Activated CD4-positive, alpha-beta T cell treated with anti-CD3 and anti-CD28 coated beads for 36 hours (primary cell): Measurements from ENCODE around the gene SORCS2. TPM values are rescaled to one million over a fixed set of nuclear protein-coding genes. Genes with fewer than 3 reads are reported as not detected.

ENCODE experiments used
- ATAC-seq: fragments of 200-7000 bp; cut with Tn5 transposase; one replicate; pipeline ENCODE4 v1.10.0; 2021; ENCODE audit warnings: mild to moderate bottlenecking, moderate library complexity
- CTCF ChIA-PET: fragments of 350-600 bp; sonication (Branson Sonifier 250); formaldehyde crosslinking; loops from one replicate; lab custom pipeline; 2021; ENCODE audit warnings: antibody characterized with exemption; lab: Charles Lee
- POLR2A ChIA-PET: fragments of 350-600 bp; sonication (Branson Sonifier 250); formaldehyde crosslinking; loops from one replicate; lab custom pipeline; 2021; ENCODE audit warnings: antibody characterized with exemption, inconsistent platforms; lab: Charles Lee
- DNase-seq: peaks from one replicate; pipeline ENCODE4 v3.0.0-alpha.2; 2020
- H3K27ac Mint-ChIP-seq: one replicate; pipeline ENCODE4 v1.8.0; 2021; ENCODE audit warnings: mixed read lengths
- H3K27me3 Mint-ChIP-seq: one replicate; pipeline ENCODE4 v1.8.0; 2021; ENCODE audit warnings: mixed read lengths
- H3K36me3 Mint-ChIP-seq: one replicate; pipeline ENCODE4 v1.8.0; 2021; ENCODE audit warnings: low read depth, mixed read lengths
- H3K4me1 Mint-ChIP-seq: one replicate; pipeline ENCODE4 v1.8.0; 2021; ENCODE audit warnings: mixed read lengths
- H3K4me3 Mint-ChIP-seq: one replicate; pipeline ENCODE4 v1.8.0; 2021; ENCODE audit warnings: mild to moderate bottlenecking, moderate library complexity, mixed read lengths
- H3K9me3 Mint-ChIP-seq: one replicate; pipeline ENCODE4 v1.8.0; 2021; ENCODE audit warnings: low read depth, mixed read lengths
- intact Hi-C, 2 experiments: fragments of 100-400 bp; cut with DNase I in 1 of 2; cut with micrococcal nuclease in 1 of 2; formaldehyde crosslinking; loops; one replicate each; pipeline versions ENCODE4 v1.14.2 to v1.15.1; 2022 to 2024; cut with DNase I, micrococcal nuclease
- total RNA-seq, 2 experiments: library from RNA; stranded (reverse); gene quantifications; one replicate each; pipeline ENCODE4 v1.2.3, GENCODE V29; 2021

Gene SORCS2
- total RNA-seq, 2 experiments from 2014 or later: 0.04 TPM; not detected in 1

DNA sequence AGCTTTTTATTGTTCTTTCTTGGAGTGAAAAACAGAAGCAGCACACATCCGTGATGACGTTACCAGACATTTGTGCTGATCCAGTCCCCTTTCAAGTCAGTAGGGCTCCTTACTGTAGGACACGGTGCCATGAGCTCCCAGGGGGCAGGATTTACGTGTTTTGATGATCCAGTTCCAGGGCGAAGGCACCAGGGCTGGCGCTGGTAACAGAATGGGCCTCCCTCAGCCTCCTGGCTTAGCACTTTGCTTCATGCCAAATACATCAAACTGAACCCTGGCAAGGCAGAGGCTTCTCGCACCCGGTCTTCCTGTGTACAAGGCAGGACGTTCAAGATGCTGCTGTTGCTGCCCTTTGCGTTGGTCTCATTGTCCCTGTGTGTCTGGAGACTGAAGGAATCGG, 309.0 kb downstream of the SORCS2 start:
- Mint-ChIP-seq H3K27ac (no peak overlapping the region), H3K36me3 (no peaks in the 10 kb centered on the region), H3K4me3 (no peak overlapping the region), H3K27me3 (peaks cover 2% of the 10 kb centered on the region), H3K4me1 (no peaks in the 10 kb centered on the region), H3K9me3 (no peaks in the 10 kb centered on the region)
- ATAC-seq: no peak
- no peak for DNase-seq
- POLR2A ChIA-PET: no interaction called here
- CTCF ChIA-PET: interaction anchor here (0.7 kb wide), 1 partner anchor 1047 kb away, joined by 3 read pairs; no protein-coding TSS in a partner anchor
- intact Hi-C loops: loop anchor here in 1 of 2 experiments (10.0 kb wide), 1 partner anchor 213 kb away; no protein-coding TSS in a partner anchor

DNA sequence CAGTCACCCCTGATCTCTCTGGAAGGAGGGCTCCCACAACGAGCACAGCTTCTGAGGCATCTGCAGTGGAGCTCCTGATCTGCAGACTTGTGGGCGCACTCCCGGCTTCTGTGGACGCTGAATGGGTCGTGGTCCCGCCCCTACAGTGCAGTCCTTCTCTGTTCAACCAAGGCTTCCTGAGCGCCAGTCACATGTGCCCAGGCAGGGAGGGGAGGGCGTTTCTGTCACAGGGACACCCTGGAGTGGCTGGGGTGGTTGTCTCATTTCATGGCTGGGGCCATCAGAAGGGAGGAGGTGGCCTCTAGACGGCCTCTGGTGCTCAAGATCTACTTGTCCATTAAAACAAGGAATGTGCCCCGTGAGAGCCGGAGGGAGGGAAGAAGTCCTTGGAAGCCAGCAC, 309.5 kb downstream of the SORCS2 start:
- CTCF ChIA-PET: interaction anchor here (0.7 kb wide), 1 partner anchor 1046 kb away, joined by 3 read pairs; no protein-coding TSS in a partner anchor
- no peak overlapping the region for H3K4me3 Mint-ChIP-seq
- no peak overlapping the region for H3K27ac Mint-ChIP-seq
- no peaks in the 10 kb centered on the region for H3K9me3 Mint-ChIP-seq
- POLR2A ChIA-PET: no interaction called here
- peaks cover 6% of the 10 kb centered on the region for H3K27me3 Mint-ChIP-seq
- DNase-seq (no peak), ATAC-seq (no peak)
- H3K4me1 Mint-ChIP-seq: no peaks in the 10 kb centered on the region
- H3K36me3 Mint-ChIP-seq: no peaks in the 10 kb centered on the region
- intact Hi-C loops: loop anchor here in 1 of 2 experiments (10.0 kb wide), 1 partner anchor 213 kb away; no protein-coding TSS in a partner anchor

DNA sequence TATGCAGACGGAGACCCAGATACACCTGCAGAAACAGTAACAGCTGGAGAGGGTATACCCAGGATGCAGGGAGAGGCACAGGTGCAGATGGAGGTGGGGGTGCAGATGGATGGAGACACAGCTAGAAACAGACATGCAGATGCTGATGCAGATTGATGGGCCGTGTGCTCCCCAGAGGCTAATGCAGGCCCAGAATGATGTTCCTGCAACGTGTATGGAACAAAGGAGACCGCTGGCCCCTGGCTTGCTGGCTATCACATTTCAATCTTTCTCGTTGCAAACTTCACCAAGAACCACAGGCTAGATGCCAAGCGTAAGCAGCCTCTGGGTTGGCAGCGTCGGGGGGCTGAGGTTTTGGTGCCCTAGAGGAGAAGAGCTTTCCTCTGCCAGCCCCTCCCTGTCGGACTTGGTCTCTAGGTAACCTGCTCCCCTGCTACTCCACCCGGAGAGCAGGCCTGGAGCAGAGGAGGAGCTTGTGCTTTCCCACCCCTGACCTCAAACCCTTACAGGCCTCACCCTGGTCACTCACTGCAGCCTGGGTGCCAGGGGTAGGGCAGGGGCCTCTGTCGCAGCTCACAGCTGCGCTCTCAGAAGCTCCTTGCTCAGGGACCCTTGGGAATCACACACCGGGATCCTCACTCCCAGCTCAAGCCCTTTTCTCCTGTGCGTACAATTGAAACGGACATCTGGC, 311.4 kb downstream of the SORCS2 start:
- H3K4me1 Mint-ChIP-seq: no peaks in the 10 kb centered on the region
- DNase-seq (no peak), ATAC-seq (no peak)
- intact Hi-C loops: loop anchor here in 1 of 2 experiments (10.0 kb wide), 1 partner anchor 211 kb away; no protein-coding TSS in a partner anchor
- no peaks in the 10 kb centered on the region for H3K36me3 Mint-ChIP-seq
- POLR2A ChIA-PET: no interaction called here
- no peak overlapping the region for H3K27ac Mint-ChIP-seq
- CTCF ChIA-PET: interaction anchor here (1.1 kb wide), 1 partner anchor 168 kb away, joined by 3 read pairs; no protein-coding TSS in a partner anchor
- H3K4me3 Mint-ChIP-seq: no peak overlapping the region
- no peaks in the 10 kb centered on the region for H3K9me3 Mint-ChIP-seq
- H3K27me3 Mint-ChIP-seq: peaks cover 10% of the 10 kb centered on the region

DNA sequence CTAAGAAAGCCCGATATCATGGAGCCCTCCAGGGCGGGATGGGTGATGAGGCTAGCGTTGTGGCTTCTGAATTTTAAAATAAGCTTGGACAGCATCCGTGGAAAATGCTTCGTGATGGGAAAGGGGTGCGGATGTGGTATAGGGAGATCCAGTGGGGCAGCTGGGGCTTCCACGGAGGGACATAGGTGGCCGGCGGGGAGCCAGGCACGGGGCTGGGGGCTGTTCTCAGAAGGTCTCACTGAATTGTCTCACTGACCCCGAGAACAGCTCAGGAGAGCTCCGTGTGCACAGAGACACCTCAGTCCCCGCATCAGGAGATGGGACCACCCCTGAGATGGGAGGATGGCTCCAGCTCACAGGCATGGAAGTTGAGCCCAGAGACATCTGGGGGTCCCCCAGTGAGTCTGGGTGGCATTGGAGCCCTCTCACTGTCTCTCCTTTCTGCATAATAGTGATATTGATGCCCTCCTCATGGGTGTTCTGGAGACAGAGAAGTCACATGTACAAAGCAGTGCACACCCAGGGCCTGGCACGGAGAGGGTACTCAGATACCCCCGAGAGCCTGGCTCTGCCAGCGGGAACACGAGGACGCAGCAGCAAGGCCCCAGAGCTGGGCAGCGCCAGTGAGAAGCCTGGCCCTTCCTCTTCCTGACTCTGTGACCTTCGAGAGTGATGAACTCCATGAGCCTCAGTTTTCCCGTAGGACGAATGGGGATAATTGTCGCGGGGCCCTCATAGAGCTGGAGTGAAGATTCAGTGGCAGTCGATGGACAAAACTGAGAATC, 313.0 kb downstream of the SORCS2 start:
- H3K27ac Mint-ChIP-seq: no peak overlapping the region
- ATAC-seq: no peak
- POLR2A ChIA-PET: no interaction called here

DNA sequence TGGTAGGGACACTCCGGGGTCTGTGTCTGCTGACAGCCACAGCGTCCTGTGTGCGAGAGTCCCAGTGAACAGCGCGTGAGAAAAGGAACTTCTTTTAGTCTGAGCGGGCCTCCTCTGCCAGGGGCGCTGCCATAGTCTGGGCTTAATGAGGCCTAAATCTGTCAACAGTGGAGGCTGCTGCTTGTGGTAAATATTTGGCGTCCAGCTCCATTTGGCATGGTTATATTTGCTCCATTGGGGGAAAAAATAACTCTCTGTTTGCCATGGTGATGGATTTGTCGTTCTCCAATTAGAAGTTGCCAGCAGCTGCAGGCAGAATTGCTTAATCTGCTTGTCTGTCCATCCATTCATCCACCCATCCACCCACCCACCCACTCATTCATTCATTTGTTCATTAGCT, 313.8 kb downstream of the SORCS2 start:
- Mint-ChIP-seq H3K36me3 (no peaks in the 10 kb centered on the region), H3K27me3 (peaks cover 12% of the 10 kb centered on the region), H3K4me3 (no peak overlapping the region), H3K27ac (no peak overlapping the region), H3K9me3 (no peaks in the 10 kb centered on the region), H3K4me1 (no peaks in the 10 kb centered on the region)
- POLR2A ChIA-PET: no interaction called here
- intact Hi-C loops: loop anchor here in 1 of 2 experiments (10.0 kb wide), 1 partner anchor 209 kb away; no protein-coding TSS in a partner anchor
- DNase-seq: no peak
- no peak for ATAC-seq
- CTCF ChIA-PET: interaction anchor here (0.6 kb wide), 1 partner anchor 146 kb away, joined by 3 read pairs; no protein-coding TSS in a partner anchor

More for the DNA sequence above, 313.0 kb downstream of the SORCS2 start:
- no peaks in the 10 kb centered on the region for H3K9me3 Mint-ChIP-seq
- CTCF ChIA-PET: interaction anchor here (0.6 to 1.1 kb wide), 2 partner anchors 146 to 170 kb away, joined by 3 read pairs; no protein-coding TSS in a partner anchor
- H3K4me3 Mint-ChIP-seq: no peak overlapping the region
- peaks cover 12% of the 10 kb centered on the region for H3K27me3 Mint-ChIP-seq
- intact Hi-C loops: loop anchor here in 1 of 2 experiments (10.0 kb wide), 1 partner anchor 209 kb away; no protein-coding TSS in a partner anchor
- no peak for DNase-seq
- H3K36me3 Mint-ChIP-seq: no peaks in the 10 kb centered on the region
- no peaks in the 10 kb centered on the region for H3K4me1 Mint-ChIP-seq

DNA sequence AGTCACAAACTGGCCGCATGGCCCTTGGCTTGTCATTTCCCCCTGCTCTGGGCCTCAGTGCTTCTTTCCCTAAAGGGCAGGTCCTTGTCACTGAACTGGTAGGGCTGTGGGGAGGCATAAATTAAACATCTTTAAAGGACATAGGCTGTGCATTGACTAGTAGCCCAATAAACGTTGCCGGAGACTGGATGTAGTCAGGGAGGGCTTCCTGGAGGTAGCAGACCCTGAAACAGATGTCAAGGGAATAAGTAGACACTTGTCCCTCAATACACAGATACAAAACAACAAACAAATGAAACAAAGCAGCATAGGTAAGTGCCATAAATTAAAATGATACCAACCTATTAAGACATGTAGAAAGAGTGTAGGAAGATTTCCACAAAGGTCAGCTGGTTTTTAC, 314.2 kb downstream of the SORCS2 start:
- H3K36me3 Mint-ChIP-seq: no peaks in the 10 kb centered on the region
- H3K27ac Mint-ChIP-seq: no peak overlapping the region
- no peak for ATAC-seq

DNA sequence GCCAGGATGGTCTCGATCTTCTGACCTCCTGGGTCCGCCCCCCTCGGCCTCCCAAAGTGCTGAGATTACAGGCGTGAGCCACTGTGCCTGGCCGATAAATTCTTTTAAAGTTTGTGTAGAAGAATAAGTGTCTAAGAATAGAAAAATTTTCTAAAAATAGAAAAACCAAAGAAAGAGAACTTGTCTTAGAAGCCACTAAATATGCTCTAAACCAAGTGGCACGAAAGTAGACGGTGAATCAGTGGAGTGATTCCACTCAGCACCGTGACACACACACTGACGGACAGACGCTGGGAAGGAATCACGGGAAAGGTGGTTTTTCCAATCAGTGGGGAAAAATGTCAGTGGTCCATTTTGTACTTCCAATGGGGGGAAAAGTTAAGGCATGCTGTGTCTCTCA, 315.0 kb downstream of the SORCS2 start:
- no peaks in the 10 kb centered on the region for H3K4me1 Mint-ChIP-seq
- ChIA-PET CTCF (no interaction called here), POLR2A (no interaction called here)
- no peak overlapping the region for H3K27ac Mint-ChIP-seq
- H3K27me3 Mint-ChIP-seq: peaks cover 12% of the 10 kb centered on the region
- no peak overlapping the region for H3K4me3 Mint-ChIP-seq
- intact Hi-C loops: loop anchor here in 1 of 2 experiments (10.0 kb wide), 1 partner anchor 207 kb away; no protein-coding TSS in a partner anchor
- no peaks in the 10 kb centered on the region for H3K36me3 Mint-ChIP-seq
- ATAC-seq (no peak), DNase-seq (no peak)
- no peaks in the 10 kb centered on the region for H3K9me3 Mint-ChIP-seq

More for the DNA sequence above, 314.2 kb downstream of the SORCS2 start:
- intact Hi-C loops: loop anchor here in 1 of 2 experiments (10.0 kb wide), 1 partner anchor 208 kb away; no protein-coding TSS in a partner anchor
- ChIA-PET POLR2A (no interaction called here), CTCF (no interaction called here)
- no peak for DNase-seq
- Mint-ChIP-seq H3K27me3 (peaks cover 12% of the 10 kb centered on the region), H3K4me1 (no peaks in the 10 kb centered on the region), H3K9me3 (no peaks in the 10 kb centered on the region), H3K4me3 (no peak overlapping the region)

DNA sequence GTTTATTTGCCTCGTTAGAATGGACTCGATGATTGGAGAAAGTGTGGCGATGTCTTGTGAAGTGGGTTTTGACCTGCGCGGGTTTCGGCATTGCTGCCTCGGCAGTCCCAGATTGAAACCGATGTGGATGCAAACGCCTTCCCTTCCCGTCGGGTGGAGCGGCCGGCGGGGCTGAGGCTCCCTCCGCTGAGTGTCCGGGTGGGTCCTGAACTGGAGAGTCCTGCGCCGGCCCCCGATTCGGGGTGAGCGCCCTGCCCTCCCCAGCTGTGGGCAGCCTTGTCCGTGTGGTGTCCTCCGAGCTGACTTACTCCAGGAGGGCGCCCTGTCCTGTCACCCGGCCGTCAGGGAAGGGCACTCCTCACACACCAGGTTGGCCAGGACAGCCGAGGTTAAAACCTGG, 317.7 kb downstream of the SORCS2 start:
- Mint-ChIP-seq H3K4me1 (no peaks in the 10 kb centered on the region), H3K9me3 (no peaks in the 10 kb centered on the region), H3K27me3 (peaks cover 12% of the 10 kb centered on the region), H3K36me3 (no peaks in the 10 kb centered on the region), H3K4me3 (no peak overlapping the region), H3K27ac (no peak overlapping the region)
- CTCF ChIA-PET: no interaction called here
- DNase-seq (no peak), ATAC-seq (no peak)
- POLR2A ChIA-PET: no interaction called here
- intact Hi-C loops: no loop called here

DNA sequence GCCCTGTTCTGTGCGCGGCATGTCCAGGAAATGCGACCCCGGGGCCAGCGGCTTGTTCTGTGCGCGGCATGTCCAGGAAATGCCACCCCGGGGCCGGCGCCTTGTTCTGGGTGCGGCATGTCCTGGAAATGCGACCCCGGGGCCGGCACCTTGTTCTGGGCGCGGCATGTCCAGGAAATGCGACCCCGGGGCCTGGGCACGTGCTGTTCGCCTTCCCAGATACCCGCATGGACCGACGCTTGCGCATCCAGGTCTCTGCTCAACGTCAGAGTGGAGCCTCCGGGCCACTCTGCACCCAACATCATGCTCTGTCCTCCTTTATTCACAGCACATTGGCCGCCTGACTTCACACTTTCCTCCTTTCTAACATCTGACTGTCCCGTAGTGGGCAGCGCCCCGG, 318.2 kb downstream of the SORCS2 start:
- no peak overlapping the region for H3K4me3 Mint-ChIP-seq
- intact Hi-C loops: no loop called here
- ChIA-PET POLR2A (no interaction called here), CTCF (interaction anchor here (0.6 kb wide), 1 partner anchor 964 kb away, joined by 3 read pairs; no protein-coding TSS in a partner anchor)
- ATAC-seq (no peak), DNase-seq (no peak)
- H3K27me3 Mint-ChIP-seq: peaks cover 12% of the 10 kb centered on the region
- no peaks in the 10 kb centered on the region for H3K36me3 Mint-ChIP-seq
- no peaks in the 10 kb centered on the region for H3K4me1 Mint-ChIP-seq
- H3K27ac Mint-ChIP-seq: no peak overlapping the region
- no peaks in the 10 kb centered on the region for H3K9me3 Mint-ChIP-seq

DNA sequence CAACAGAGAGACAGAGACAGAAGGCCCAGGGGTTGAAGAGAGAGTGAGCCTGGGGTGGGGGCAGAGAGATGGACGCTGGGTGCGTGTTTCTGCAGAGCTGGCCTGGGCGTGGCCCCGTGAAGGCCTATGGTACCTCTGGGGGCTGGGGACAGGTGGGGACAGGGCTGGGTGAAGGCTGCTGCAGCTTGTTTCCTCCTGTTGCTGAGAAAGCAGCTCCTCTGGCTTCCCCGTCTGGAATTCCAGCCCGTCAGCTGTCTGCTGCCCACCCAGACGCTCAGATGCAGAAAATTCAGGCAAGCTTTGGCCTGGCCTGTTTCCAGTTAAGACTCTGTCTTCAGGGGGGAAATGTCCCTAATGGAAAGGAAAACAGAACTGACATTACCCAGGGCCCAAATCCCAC, 319.2 kb downstream of the SORCS2 start:
- DNase-seq (no peak), ATAC-seq (no peak)
- Mint-ChIP-seq H3K36me3 (no peaks in the 10 kb centered on the region), H3K27me3 (peaks cover 11% of the 10 kb centered on the region), H3K4me1 (no peaks in the 10 kb centered on the region), H3K27ac (no peak overlapping the region), H3K4me3 (no peak overlapping the region), H3K9me3 (no peaks in the 10 kb centered on the region)
- ChIA-PET POLR2A (no interaction called here), CTCF (no interaction called here)
- intact Hi-C loops: no loop called here

DNA sequence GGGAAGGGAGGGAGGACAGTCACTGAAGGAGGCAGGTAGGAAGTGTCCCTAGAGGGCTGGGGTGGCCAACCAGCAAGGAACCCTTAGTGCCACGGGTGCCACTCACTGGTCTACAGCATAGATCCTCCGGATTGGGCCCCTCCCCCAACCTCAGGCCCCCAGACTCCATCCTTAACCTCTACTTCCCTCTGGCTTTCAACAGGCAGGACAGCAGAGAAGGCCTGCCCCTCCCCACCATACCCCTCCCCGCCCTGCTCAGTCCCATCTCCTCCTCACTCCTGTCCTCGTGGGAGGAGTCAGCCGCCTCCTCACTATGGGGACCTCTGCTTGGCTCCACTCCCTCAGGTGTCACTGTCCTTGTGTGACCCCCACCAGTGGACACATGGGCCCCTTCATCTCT, 320.1 kb downstream of the SORCS2 start:
- H3K9me3 Mint-ChIP-seq: no peaks in the 10 kb centered on the region
- intact Hi-C loops: no loop called here
- H3K27me3 Mint-ChIP-seq: peaks cover 13% of the 10 kb centered on the region
- no peaks in the 10 kb centered on the region for H3K36me3 Mint-ChIP-seq
- H3K27ac Mint-ChIP-seq: no peak overlapping the region
- ATAC-seq (no peak), DNase-seq (no peak)
- no peak overlapping the region for H3K4me3 Mint-ChIP-seq
- CTCF ChIA-PET: no interaction called here
- H3K4me1 Mint-ChIP-seq: no peaks in the 10 kb centered on the region
- POLR2A ChIA-PET: no interaction called here
